GM18951 (cell line): Measurements from ENCODE around the gene ANKRD33B.

Experiments used
- POLR2A ChIP-seq: IDR thresholded peaks from 4 replicates; pipeline ENCODE4 v1.6.1; 2011; ENCODE audit warnings: mild to moderate bottlenecking; ENCODE audit not compliant: insufficient read length, insufficient read depth; ENCODE audit errors: extremely low read depth
- in situ Hi-C: fragments of 300-500 bp; cut with MboI; formaldehyde crosslinking; loops from one replicate; pipeline ENCODE4 v1.12.0; 2022; ENCODE audit warnings: low sequenced_read_pairs, mixed read lengths, inconsistent platforms; ENCODE audit not compliant: unreplicated experiment

The ANKRD33B gene

DNA sequence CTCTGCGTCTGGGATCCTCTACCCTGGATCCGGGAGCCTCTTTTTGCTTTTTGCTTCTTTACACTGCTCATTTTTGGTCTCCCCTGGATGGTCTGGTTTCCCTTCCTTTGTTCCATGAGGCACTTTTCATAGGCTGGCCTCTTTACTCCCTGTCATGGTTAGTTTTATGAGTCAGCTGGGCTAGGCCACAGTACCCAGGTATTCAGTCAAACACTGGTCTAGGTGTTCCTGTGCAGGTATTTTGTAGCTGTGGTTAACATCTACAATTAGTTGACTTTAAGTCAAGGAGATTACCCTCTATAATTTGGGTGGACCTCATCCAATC lies 17.5 kb downstream of the ANKRD33B start:
- in situ Hi-C loops: no loop called here

DNA sequence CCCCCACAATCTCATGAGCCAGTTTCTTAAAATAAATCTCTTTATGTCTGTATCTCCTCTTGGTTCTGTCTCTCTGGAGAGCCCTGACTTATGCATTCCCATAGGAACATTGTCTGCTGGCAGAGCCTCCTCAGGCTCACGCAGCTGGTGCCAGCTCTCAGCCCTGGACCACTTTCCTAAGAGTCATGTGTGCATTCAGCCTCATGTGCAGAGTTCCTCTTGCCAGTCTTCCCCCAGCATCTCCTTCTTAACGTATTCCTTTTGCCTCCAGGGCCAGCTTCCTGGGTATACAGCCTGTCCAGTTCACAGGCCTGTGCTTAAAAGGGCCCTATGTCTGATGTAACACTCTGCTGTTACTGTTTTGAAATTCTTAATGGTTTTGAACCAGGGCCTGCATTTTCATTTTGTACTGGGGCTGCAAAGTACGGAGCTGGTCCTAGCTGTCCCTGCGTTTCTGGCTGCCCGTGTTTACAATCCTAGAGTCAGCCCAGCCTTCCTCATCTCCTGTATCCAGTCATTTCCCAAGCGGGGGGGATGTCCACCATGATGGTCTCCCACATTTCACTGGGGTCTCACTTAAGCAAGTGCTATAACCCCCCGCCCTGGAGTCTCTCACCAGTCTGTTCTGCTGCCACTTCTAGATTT lies 18.1 kb downstream of the ANKRD33B start:
- in situ Hi-C loops: no loop called here
- no peak for TF ChIP-seq POLR2A

More for the DNA sequence above, 17.5 kb downstream of the ANKRD33B start:
- TF ChIP-seq POLR2A: no peak

DNA sequence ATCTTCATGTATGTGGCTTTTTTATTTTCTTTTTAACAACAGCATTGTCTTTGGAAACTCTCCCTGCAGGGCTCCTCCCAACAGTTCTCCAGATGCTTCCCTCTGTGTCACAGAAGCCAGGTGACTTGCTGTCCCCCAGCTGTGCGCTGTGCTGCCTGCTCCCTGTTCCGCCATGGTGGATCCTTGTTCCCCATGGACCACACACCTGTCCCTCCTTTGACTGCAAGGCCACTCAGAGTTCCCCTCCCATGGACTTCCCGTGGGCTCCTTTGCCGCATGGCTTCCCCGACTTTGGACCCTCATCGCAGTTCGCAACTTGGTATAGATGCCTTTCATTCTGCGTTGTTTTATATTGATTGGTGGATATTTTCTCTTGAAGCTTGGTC lies 18.6 kb downstream of the ANKRD33B start:
- in situ Hi-C loops: no loop called here
- no peak for TF ChIP-seq POLR2A

DNA sequence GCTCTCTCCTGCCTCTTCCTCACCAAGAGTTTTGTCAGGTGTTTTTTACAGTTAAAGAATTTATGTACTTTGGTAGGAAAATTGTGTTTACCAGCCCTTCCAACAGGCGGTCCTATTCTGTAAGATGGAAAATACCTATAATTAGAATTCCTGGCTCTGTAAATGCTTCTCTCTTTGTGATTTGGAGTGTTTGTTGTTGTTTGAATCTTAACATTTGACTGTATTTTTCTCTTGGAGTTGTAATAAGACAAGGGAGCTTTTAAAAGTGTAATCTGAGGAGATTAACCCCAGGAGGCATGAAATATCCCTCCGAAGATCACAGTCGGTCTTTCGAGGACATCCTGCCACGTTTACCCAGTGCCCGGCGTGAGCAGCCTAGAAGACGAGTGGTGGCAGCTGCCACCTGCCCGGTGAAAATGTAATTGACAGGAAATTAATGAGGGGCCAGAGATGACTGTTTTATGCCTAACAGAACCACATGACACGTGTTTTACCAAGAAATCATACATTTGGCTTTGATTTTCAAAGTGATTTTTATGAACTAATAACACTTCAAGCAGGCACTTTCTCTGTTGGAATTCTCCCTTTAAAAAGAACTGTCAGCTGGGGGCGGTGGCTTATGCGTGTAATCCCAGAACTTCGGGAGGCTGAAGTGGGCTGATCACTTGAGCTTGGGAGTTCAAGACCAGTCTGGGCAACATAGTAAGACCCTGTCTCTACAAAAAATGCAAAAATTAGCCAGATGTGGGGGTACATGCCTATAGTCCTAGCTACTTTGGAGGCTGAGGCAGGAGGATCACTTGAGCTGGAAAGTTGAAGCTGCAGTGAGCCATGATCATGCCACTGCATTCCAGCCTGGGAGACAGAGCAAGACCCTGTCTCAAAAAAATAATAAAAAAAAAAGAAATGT lies 20.0 kb downstream of the ANKRD33B start:
- in situ Hi-C loops: no loop called here
- no peak for TF ChIP-seq POLR2A

DNA sequence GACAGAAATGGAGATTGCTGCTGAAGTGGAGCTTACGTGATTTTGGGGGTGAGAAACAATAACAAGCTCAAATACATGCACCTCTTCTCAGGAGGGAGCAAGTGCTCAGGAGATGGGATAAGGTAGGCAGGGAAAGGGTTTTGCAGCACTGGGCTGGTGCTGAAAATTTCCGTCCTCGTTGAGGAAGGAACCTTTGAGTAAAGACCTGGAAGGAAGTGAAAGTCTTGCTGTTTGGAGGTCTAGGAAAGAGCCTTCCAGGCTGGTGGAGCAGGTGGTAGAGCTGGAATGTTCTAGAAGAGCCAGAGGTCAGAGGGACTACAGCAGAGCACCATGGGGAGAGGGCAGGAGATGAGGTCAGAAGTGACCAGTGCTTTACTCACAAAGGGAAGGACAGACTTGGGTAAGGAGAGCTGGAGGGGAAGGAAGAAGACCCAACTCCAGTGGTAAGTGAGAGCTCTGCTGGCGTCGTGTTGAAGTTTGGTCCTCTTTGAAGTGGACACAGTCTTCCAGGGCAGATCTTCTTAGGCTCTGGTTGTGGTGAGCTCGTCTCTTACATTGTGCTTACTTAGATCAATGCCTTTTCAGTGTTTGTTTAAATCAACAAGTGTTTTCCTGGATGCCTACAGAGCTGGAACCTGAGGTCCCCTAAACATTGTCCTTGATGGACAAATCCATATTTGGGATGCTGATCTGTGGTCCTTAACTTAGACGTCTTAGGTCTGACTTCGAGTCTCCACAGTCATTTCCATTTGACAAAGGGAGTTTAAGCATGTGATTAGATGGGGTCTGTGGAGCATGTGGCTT lies 21.0 kb downstream of the ANKRD33B start:
- in situ Hi-C loops: no loop called here
- no peak for TF ChIP-seq POLR2A

DNA sequence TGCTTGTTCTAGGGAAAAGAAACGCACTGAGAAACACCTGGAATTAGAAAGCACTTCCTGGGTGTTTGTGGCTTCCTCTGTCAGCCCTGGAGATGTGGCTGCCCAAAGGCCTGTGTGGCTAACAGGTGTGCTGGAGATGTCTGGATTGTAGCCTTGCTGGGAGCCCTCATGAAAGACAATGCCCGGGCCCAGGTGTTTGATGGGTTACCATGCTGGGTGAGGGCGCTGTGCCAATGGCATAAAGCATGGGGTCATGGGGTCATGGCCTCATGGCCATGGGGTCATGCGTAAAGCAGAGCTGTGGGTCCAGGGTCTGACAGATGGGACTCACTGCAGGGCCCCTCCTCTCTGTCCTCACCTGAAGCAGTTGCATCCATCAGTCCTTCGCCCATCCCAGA lies 21.6 kb downstream of the ANKRD33B start:
- in situ Hi-C loops: no loop called here
- no peak for TF ChIP-seq POLR2A

DNA sequence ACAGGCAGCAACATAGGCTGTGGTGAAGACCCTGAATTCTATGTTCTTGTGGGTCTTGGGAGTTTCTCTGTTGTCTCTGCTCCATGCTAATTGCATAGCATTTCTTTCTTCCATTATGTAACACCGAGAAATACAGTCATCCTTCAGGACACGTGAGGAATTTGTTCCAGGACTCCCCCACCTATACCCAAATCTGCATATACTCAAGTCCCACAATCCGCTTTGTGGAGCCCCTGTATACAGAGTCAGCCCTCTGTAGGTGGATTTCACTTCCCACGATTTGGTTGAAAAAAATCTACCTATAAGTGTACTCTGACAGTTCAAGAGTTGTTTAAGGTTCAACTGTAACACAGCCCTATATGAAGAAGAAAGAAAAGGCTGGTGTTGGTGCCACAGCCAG lies 22.1 kb downstream of the ANKRD33B start:
- in situ Hi-C loops: no loop called here
- no peak for TF ChIP-seq POLR2A

DNA sequence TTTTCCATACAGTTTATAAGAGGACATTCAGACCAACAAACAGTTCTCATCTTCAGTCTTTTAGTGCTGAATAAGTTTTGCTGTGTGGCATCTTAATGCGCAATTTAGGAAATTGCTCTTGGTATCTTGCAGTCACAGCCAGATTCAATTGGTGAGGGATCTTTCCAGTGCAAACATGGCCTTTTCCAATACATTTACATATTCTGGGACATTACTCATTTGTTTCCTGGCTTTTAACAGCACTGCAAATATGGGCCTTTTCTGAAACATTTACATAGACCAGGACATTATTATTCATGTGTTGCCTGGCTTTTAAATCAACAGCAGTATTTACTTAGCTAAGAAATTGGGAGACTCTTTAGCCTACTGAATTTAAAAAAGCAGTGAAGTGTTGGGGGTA lies 22.7 kb downstream of the ANKRD33B start:
- in situ Hi-C loops: no loop called here
- TF ChIP-seq POLR2A: no peak

DNA sequence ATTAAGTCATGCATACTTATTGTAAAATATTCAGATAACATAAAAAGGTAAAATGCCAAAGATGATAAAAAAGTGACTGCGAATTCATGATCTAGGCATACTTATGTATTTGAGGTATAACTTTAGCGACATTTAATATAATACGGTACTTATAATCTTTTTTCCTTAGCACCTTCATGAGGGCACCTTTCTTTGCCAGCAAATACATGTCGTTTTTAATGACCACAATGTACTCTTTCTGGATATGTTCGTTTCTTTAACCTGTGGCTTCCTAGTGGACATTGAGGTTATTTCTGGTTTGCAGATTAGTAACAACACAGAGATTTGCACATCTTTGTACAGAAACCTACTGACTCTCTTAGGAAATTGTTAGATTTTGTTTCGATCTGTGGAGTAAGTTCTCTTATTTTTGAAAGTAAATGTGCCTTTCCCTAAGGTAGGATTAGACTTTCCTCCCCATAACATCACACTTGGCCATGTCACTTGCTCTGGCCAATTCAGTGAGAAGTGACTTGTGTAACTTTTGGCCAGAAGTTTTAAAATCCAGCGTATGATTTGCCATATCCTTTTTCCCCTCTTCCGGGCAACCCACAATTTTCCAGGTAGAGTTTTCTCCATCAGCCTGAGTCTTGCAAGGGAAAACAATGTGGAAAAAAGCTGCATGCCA lies 24.4 kb downstream of the ANKRD33B start:
- in situ Hi-C loops: no loop called here
- no peak for TF ChIP-seq POLR2A

DNA sequence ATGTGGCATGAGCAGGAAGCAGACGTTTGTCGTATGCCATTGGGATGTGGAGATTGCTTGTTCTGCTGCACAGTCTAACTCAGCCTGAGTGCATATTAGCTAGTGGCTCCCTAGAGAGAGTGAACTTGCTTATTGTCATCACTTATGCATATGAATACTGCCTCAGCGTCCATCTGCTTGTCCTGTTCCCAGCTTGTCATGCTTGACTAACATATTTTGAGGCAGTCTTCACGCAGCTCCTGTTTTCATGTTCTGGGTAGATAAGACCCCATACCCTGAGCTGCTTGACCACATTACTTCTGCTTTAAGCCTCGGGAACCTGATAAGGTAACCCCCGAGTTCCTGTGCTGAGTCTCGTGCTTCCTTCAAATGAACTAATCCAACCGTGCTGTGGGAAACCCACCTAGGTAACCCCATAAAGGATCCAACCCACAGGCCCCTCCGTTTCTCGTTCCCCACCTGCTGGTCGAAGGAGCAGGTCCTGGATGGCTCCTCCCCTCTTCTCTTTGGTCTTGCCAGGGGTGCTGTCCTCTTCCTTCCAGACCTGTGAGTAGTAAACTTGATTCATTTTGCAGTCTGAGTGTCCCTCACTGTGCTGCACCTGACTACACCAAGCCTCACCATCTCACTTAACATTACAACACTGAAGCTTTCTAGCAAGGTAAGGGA lies 25.0 kb downstream of the ANKRD33B start:
- TF ChIP-seq POLR2A: no peak
- in situ Hi-C loops: no loop called here

DNA sequence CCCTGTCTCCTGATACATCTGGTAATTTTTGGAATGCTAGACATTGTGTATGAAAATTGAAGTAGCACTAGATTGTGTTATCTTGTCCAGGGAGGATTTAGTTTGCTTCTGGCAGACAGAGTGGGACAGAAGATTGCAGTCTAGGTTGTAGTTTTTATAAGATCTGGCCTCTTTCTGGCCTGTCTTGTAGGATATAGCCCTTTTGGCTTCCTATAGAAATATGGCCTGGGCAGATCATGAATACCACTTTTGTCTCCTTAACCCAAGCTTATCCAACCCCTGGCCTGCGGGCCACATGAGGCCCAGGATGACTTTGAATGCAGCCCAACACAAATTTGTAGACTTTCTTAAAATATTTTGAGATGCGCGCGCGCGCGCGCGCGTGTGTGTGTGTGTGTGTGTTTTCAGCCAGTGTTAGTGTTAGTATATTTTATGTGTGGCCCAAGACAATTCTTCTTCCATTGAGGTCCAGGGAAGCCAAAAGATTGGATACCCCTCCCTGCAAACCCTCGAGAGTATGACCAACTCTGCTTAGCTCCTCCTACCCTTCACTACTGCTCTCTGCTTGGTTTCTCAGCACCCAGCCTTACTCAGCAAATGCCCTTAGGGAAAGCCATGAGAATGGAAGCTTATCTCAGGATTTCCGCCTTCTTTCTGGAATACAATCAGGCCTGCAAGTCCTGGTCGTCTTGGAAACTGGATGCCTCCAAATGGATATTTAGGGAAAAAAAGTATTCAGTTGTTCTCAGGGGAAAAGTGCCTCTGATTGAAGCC lies 26.5 kb downstream of the ANKRD33B start:
- in situ Hi-C loops: no loop called here

DNA sequence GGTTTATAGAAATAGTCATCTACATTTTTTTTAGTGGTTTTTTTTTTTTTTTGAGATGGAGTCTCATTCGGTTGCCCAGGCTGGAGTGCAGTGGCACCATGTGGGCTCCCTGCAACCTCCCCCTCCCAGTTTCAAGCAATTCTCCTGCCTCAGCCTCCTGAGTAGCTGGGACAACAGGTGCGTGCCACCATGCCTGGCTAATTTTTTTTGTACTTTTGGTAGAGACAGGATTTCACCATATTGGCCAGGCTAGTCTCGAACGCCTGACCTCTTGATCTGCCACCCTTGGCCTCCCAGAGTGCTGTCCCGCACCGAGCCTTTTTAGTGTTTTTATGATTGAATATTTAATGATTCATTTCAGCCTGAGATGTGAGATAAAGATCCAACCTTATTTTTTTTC lies 27.3 kb downstream of the ANKRD33B start:
- in situ Hi-C loops: no loop called here
- no peak for TF ChIP-seq POLR2A

More for the DNA sequence above, 26.5 kb downstream of the ANKRD33B start:
- TF ChIP-seq POLR2A: no peak

DNA sequence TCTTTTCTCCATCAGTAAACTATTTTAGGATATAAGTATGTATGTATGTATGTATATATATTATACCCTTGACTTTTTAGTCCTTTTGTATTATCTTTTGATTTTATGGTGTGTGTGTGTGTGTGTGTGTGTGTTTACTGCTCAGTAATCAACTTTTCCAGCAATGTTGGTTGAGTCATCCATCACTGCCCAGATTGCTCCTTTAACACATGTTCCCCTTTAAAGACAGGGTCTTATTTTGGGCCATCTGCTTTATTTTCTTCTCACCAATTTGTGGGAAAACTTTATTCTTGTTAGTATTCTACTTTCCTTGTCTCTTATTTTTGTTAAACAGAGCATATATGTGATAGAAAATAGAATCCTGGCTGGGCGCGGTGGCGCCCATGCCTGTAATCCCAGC lies 28.1 kb downstream of the ANKRD33B start:
- in situ Hi-C loops: no loop called here
- no peak for TF ChIP-seq POLR2A
